GM06990 (cell line): Measurements from ENCODE around the gene NELFE.
"Not testable (repeated sequence)": the region's sequence is repeated elsewhere in the genome, so short reads cannot be mapped to it uniquely, and the experiment has no call there.

Source experiments
- DNase-seq: peaks from one replicate; pipeline ENCODE4 v3.0.0-alpha.2; 2011; ENCODE audit not compliant: insufficient read length; ENCODE audit errors: extremely low read depth
- H3K27me3 ChIP-seq: replicated peaks from 2 replicates; pipeline ENCODE4 v1.6.0; 2011; ENCODE audit warnings: low read length; ENCODE audit not compliant: control insufficient read depth, insufficient read depth
- H3K36me3 ChIP-seq: 2 replicates; pipeline ENCODE4 v1.5.1; 2011; ENCODE audit warnings: low read length; ENCODE audit not compliant: control insufficient read depth, insufficient read depth
- H3K4me3 ChIP-seq: replicated peaks from 2 replicates; pipeline ENCODE4 v1.5.1; 2011; ENCODE audit warnings: low read depth, mild to moderate bottlenecking, control low read depth, low read length
- CTCF ChIP-seq: IDR thresholded peaks from 2 replicates; pipeline ENCODE4 v1.5.1; 2011; ENCODE audit warnings: low read length, control low read depth, mild to moderate bottlenecking, inconsistent platforms; ENCODE audit not compliant: insufficient read depth, poor library complexity, severe bottlenecking

Gene NELFE

GRCh38 chr6:31911826-31912585 lies 46.8 kb downstream of the NELFE start:
- H3K4me3 ChIP-seq = no peak overlapping the region
- no peak for TF ChIP-seq CTCF
- no peaks in the 10 kb centered on the region for H3K27me3 ChIP-seq
- no peaks in the 10 kb centered on the region for H3K36me3 ChIP-seq
- DNase-seq = no peak

- not testable (repeated sequence) for DNase-seq, H3K27me3 ChIP-seq, H3K4me3 ChIP-seq, H3K36me3 ChIP-seq
These were observed 49.5 kb downstream of the NELFE start for GRCh38 chr6:31909298-31909697.

GRCh38 chr6:31908791-31909190 lies 50.0 kb downstream of the NELFE start:
- DNase-seq = peak; percentile 55
- Histone ChIP-seq H3K27me3 (no peaks in the 10 kb centered on the region), H3K4me3 (no peak overlapping the region), H3K36me3 (no peaks in the 10 kb centered on the region)
- TF ChIP-seq CTCF = no peak

- H3K27me3 ChIP-seq, DNase-seq, H3K36me3 ChIP-seq, H3K4me3 ChIP-seq: not testable (repeated sequence)
These were observed 50.5 kb downstream of the NELFE start for GRCh38 chr6:31908255-31908654.

GRCh38 chr6:31907158-31907813 lies 51.5 kb downstream of the NELFE start:
- no peak for DNase-seq
- H3K4me3 ChIP-seq = no peak overlapping the region
- no peak for TF ChIP-seq CTCF
- H3K36me3 ChIP-seq = no peaks in the 10 kb centered on the region
- no peaks in the 10 kb centered on the region for H3K27me3 ChIP-seq

- DNase-seq, H3K27me3 ChIP-seq, H3K4me3 ChIP-seq, H3K36me3 ChIP-seq: not testable (repeated sequence)
These were observed 52.0 kb downstream of the NELFE start for GRCh38 chr6:31906727-31907126.

- no peak for TF ChIP-seq CTCF
- H3K36me3 ChIP-seq = no peaks in the 10 kb centered on the region
- no peak overlapping the region for H3K4me3 ChIP-seq
- no peak for DNase-seq
- no peaks in the 10 kb centered on the region for H3K27me3 ChIP-seq
These were observed 52.6 kb downstream of the NELFE start for GRCh38 chr6:31906122-31906521.
